Measurements from ENCODE around the gene CLCN3.
A peak's percentile ranks its signal among the peaks of the same experiment; 100 is the strongest.
"Not testable (repeated sequence)": the region's sequence is repeated elsewhere in the genome, so short reads cannot be mapped to it uniquely, and the experiment has no call there.

Gene CLCN3

GRCh38 chr4:169619958-169620879 lies at the start of gene CLCN3:
Gene CLCN3 (plus strand): TSS chr4:169620578. CDS start chr4:169635929, 15,351 bp downstream.
- CTCF ChIA-PET, result interaction anchor here (0.6 to 2.2 kb wide), 16 partner anchors 9 to 699 kb away, joined by 3 to 9 read pairs (median 3); no protein-coding TSS in a partner anchor
- peak; percentile 95 for DNase-seq (ENCODE audit: extremely low spot score)
- TF ChIP-seq CTCF (IDR thresholded peaks at IDR 0.05; ENCODE audit: control extremely low read depth, extremely low read depth, low read depth, missing control alignments), result no peak
- POLR2A ChIA-PET, result interaction anchor here (0.6 to 1.0 kb wide), 3 partner anchors 16 to 92 kb away, joined by 3 to 4 read pairs (median 3); no protein-coding TSS in a partner anchor

GRCh38 chr4:169571012-169571411 lies 49.4 kb upstream of the CLCN3 start:
- POLR2A ChIA-PET; DNase-seq (ENCODE audit: extremely low spot score): not testable (repeated sequence)
- CTCF ChIA-PET, result interaction anchor here (1.3 kb wide), 1 partner anchor 15 kb away, joined by 3 read pairs; no protein-coding TSS in a partner anchor

- ChIA-PET POLR2A (no interaction called here), CTCF (interaction anchor here (1.3 kb wide), 1 partner anchor 15 kb away, joined by 3 read pairs; no protein-coding TSS in a partner anchor)
- no peak for DNase-seq (ENCODE audit: extremely low spot score)
- TF ChIP-seq CTCF (IDR thresholded peaks at IDR 0.05; ENCODE audit: control extremely low read depth, extremely low read depth, low read depth, missing control alignments), result no peak
These were observed 48.9 kb upstream of the CLCN3 start for GRCh38 chr4:169571435-169571834.

GRCh38 chr4:169573889-169574288 lies 46.5 kb upstream of the CLCN3 start:
- POLR2A ChIA-PET, result no interaction called here
- no peak for TF ChIP-seq CTCF (IDR thresholded peaks at IDR 0.05; ENCODE audit: control extremely low read depth, extremely low read depth, low read depth, missing control alignments)
- CTCF ChIA-PET, result interaction anchor here (0.9 to 1.7 kb wide), 5 partner anchors 12 to 465 kb away, joined by 3 to 4 read pairs (median 3); no protein-coding TSS in a partner anchor
- no peak for DNase-seq (ENCODE audit: extremely low spot score)

GRCh38 chr4:169582203-169582602 lies 38.2 kb upstream of the CLCN3 start:
- no peak for DNase-seq (ENCODE audit: extremely low spot score)
- TF ChIP-seq CTCF (IDR thresholded peaks at IDR 0.05; ENCODE audit: control extremely low read depth, extremely low read depth, low read depth, missing control alignments), result peak; percentile 4
- ChIA-PET POLR2A (no interaction called here), CTCF (no interaction called here)

GRCh38 chr4:169582706-169583105 lies 37.7 kb upstream of the CLCN3 start:
- DNase-seq (ENCODE audit: extremely low spot score), result no peak
- CTCF ChIA-PET, result no interaction called here
- POLR2A ChIA-PET, result no interaction called here
- TF ChIP-seq CTCF (IDR thresholded peaks at IDR 0.05; ENCODE audit: control extremely low read depth, extremely low read depth, low read depth, missing control alignments), result no peak

GRCh38 chr4:169583563-169583962 lies 36.8 kb upstream of the CLCN3 start:
- ChIA-PET CTCF (interaction anchor here (1.9 to 2.6 kb wide), 2 partner anchors 8 to 17 kb away, joined by 4 to 10 read pairs; no protein-coding TSS in a partner anchor), POLR2A (no interaction called here)
- DNase-seq (ENCODE audit: extremely low spot score), result no peak
- no peak for TF ChIP-seq CTCF (IDR thresholded peaks at IDR 0.05; ENCODE audit: control extremely low read depth, extremely low read depth, low read depth, missing control alignments)
